Nephron (organoid): Measurements from ENCODE around the gene DMWD.
A peak's percentile ranks its signal among the peaks of the same experiment; 100 is the strongest.

Experiments
- H3K27ac Mint-ChIP-seq, 3 experiments: 2 replicates each; pipeline ENCODE4 v1.8.0; 2020; ENCODE audit warnings: mixed read lengths in 3 of 3, mild to moderate bottlenecking in 2 of 3, moderate library complexity in 1 of 3
- H3K27me3 Mint-ChIP-seq: 2 replicates; pipeline ENCODE4 v1.8.0; 2021; ENCODE audit warnings: low read depth, mild to moderate bottlenecking, moderate library complexity, mixed read lengths
- H3K36me3 Mint-ChIP-seq: 2 replicates; pipeline ENCODE4 v1.8.0; 2020; ENCODE audit warnings: low read depth, mixed read lengths
- H3K4me1 Mint-ChIP-seq: 2 replicates; pipeline ENCODE4 v1.8.0; 2020; ENCODE audit warnings: mixed read lengths
- H3K4me3 Mint-ChIP-seq, 3 experiments: 2 replicates each; pipeline ENCODE4 v1.8.0; 2020; ENCODE audit warnings: mild to moderate bottlenecking in 3 of 3, mixed read lengths in 3 of 3, moderate library complexity in 2 of 3
- H3K9me3 Mint-ChIP-seq: 2 replicates; pipeline ENCODE4 v1.8.0; 2020; ENCODE audit warnings: mixed read lengths
- TF ChIP-seq, protein P1 (sequence below), 3 experiments: fragments of 200-600 bp; sonication (generic); IDR thresholded peaks; one replicate each; pipeline ENCODE4 v1.5.0; 2021; ENCODE audit warnings: antibody characterized with exemption in 3 of 3; ENCODE audit not compliant: unreplicated experiment in 3 of 3

Gene DMWD

DNA sequence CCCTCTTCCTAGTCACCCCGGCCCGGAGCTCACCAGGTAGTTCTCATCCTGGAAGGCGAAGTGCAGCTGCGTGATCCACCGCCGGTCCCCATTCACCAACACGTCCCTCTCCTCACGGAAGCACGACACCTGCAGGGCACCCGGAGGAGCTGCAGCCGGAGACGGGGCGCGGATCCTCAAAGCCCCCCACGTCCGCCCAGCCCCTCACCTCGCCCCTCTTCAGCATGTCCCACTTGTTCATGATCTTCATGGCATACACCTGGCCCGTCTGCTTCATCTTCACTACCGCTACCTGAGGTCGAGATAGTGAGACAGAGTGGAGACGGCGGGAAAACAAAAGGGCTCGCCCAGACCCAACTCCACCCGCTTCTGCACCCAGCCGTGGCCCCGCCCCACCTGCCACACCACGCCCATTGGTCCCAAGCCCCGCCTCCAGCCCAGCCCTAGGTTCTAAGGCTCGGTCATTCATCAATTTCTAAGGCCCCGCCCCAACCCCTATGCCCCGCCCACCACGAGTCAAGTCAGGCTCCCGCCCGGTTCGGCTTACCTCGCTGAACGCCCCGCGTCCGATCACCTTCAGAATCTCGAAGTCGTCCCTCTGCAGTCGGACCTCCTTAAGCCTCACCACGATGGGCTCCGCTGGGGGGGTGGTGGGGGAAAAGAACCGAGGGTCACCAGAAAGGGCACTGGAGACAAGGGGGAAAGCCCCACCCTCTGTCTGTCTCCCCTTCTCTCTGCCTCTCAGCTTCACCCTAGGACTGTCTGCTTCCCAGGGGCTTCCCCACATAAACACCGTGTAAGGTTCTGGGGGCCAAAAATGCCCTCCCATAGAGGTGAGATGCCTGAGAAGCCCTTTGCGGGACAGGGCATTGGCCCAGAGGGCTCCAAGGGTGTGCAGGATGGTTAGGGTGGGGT, 13.2 kb downstream of the DMWD start:
- TF ChIP-seq, protein P1, sequence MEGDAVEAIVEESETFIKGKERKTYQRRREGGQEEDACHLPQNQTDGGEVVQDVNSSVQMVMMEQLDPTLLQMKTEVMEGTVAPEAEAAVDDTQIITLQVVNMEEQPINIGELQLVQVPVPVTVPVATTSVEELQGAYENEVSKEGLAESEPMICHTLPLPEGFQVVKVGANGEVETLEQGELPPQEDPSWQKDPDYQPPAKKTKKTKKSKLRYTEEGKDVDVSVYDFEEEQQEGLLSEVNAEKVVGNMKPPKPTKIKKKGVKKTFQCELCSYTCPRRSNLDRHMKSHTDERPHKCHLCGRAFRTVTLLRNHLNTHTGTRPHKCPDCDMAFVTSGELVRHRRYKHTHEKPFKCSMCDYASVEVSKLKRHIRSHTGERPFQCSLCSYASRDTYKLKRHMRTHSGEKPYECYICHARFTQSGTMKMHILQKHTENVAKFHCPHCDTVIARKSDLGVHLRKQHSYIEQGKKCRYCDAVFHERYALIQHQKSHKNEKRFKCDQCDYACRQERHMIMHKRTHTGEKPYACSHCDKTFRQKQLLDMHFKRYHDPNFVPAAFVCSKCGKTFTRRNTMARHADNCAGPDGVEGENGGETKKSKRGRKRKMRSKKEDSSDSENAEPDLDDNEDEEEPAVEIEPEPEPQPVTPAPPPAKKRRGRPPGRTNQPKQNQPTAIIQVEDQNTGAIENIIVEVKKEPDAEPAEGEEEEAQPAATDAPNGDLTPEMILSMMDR (IDR thresholded peaks at IDR 0.05; ENCODE audit: unreplicated experiment in 3 of 3), result peak; percentile 70 to 74 (median 73)
- Mint-ChIP-seq H3K4me1 (peaks cover 33% of the 10 kb centered on the region), H3K4me3 (peak overlapping the region; percentile 74 to 86 (median 75)), H3K27ac (peak overlapping the region in 2 of 3 experiments; percentile 10 to 22), H3K36me3 (peaks cover 21% of the 10 kb centered on the region), H3K27me3 (no peaks in the 10 kb centered on the region), H3K9me3 (no peaks in the 10 kb centered on the region)

- TF ChIP-seq, protein P1 (IDR thresholded peaks at IDR 0.05; ENCODE audit: unreplicated experiment in 3 of 3), result no peak
- H3K4me3 Mint-ChIP-seq, result peak overlapping the region; percentile 10 to 86 (median 74)
- no peak overlapping the region for H3K27ac Mint-ChIP-seq
- H3K36me3 Mint-ChIP-seq, result peaks cover 25% of the 10 kb centered on the region
- H3K9me3 Mint-ChIP-seq, result no peaks in the 10 kb centered on the region
- peaks cover 28% of the 10 kb centered on the region for H3K4me1 Mint-ChIP-seq
- H3K27me3 Mint-ChIP-seq, result no peaks in the 10 kb centered on the region
These were observed 14.5 kb downstream of the DMWD start for GRCh38 chr19:45778010-45778661.

DNA sequence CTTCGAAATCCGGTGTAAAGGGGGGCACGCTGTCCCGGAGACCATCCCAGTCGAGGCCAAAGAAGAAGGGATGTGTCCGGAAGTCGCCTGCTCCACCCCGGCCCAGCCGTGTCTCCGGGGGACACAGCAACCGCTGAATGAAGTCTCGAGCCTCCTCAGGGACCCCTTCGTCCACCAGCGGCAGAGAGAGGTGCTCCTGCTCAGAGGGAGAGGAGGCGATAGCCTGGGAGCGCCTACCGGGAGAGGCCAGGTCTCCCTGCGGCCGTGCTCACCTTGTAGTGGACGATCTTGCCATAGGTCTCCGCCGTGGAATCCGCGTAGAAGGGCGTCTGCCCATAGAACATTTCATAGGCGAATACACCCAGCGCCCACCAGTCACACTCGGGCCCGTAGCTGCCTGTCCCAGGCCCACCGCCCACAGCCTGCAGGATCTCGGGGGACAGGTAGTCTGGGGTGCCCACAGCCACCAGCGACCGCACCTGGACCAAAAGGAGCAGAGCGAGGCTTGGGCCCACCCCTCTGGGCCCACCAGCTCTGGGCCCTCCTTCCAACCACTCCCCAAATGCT, 15.2 kb downstream of the DMWD start:
- TF ChIP-seq, protein P1 (IDR thresholded peaks at IDR 0.05; ENCODE audit: unreplicated experiment in 3 of 3), result no peak
- Mint-ChIP-seq H3K4me3 (peak overlapping the region in 2 of 3 experiments; percentile 9 to 22), H3K36me3 (peaks cover 28% of the 10 kb centered on the region), H3K4me1 (peaks cover 28% of the 10 kb centered on the region), H3K27me3 (no peaks in the 10 kb centered on the region), H3K27ac (no peak overlapping the region), H3K9me3 (no peaks in the 10 kb centered on the region)

GRCh38 chr19:45774765-45775164, 17.9 kb downstream of the DMWD start:
- no peaks in the 10 kb centered on the region for H3K27me3 Mint-ChIP-seq
- peaks cover 25% of the 10 kb centered on the region for H3K4me1 Mint-ChIP-seq
- no peak overlapping the region for H3K27ac Mint-ChIP-seq
- H3K4me3 Mint-ChIP-seq, result no peak overlapping the region
- peaks cover 33% of the 10 kb centered on the region for H3K36me3 Mint-ChIP-seq
- H3K9me3 Mint-ChIP-seq, result no peaks in the 10 kb centered on the region
- TF ChIP-seq, protein P1 (IDR thresholded peaks at IDR 0.05; ENCODE audit: unreplicated experiment in 3 of 3), result no peak

- TF ChIP-seq, protein P1 (IDR thresholded peaks at IDR 0.05; ENCODE audit: unreplicated experiment in 3 of 3), result no peak
- Mint-ChIP-seq H3K9me3 (no peaks in the 10 kb centered on the region), H3K27me3 (no peaks in the 10 kb centered on the region), H3K4me3 (peak overlapping the region in 2 of 3 experiments; percentile 19 to 58), H3K27ac (peak overlapping the region in 2 of 3 experiments; percentile 24 to 56), H3K36me3 (peaks cover 27% of the 10 kb centered on the region), H3K4me1 (peaks cover 13% of the 10 kb centered on the region)
These were observed 19.3 kb downstream of the DMWD start for GRCh38 chr19:45773384-45773783.
